B cell (primary cell): ENCODE measurements around the gene THOP1. TPM values are rescaled to one million over a fixed set of nuclear protein-coding genes. Genes with fewer than 3 reads are reported as not detected.

ENCODE experiments used
- ATAC-seq: fragments of 200-7000 bp; cut with Tn5 transposase; one replicate; pipeline ENCODE4 v1.10.0; 2021; ENCODE audit warnings: low read depth, mild to moderate bottlenecking, moderate number of reproducible peaks, moderate library complexity
- CTCF ChIA-PET: fragments of 350-600 bp; sonication (Branson Sonifier 250); formaldehyde crosslinking; loops from one replicate; lab custom pipeline; 2021; ENCODE audit warnings: antibody characterized with exemption, inconsistent platforms; lab: Charles Lee
- POLR2A ChIA-PET: fragments of 350-600 bp; sonication (Branson Sonifier 250); formaldehyde crosslinking; loops from one replicate; lab custom pipeline; 2021; ENCODE audit warnings: antibody characterized with exemption; lab: Charles Lee
- DNase-seq: peaks from one replicate; pipeline ENCODE4 v3.0.0; 2013
- H2AFZ ChIP-seq: 2 replicates; pipeline ENCODE4 v1.6.1; 2012; ENCODE audit warnings: mild to moderate bottlenecking, low read depth, low read length; ENCODE audit not compliant: insufficient read depth, poor library complexity, severe bottlenecking
- H3K27ac ChIP-seq, 2 donors: 1 replicate in 1 of 2; 2 replicates in 1 of 2; pipeline ENCODE4 v1.5.1; 2012 to 2013; ENCODE audit warnings: low read length in 2 of 2, mild to moderate bottlenecking in 2 of 2, moderate library complexity in 1 of 2
- H3K27me3 ChIP-seq, 4 experiments: fragments of 200-600 bp in 1 of 4; sonication (generic) in 1 of 4; replicated peaks in 1 of 4; 1 replicate in 2 of 4; 2 replicates in 2 of 4; pipeline versions ENCODE4 v1.6.1 to v1.7.0; 2013 to 2016; ENCODE audit warnings: low read length in 3 of 4, mild to moderate bottlenecking in 2 of 4, mixed read lengths in 1 of 4, moderate library complexity in 1 of 4; ENCODE audit not compliant: insufficient read depth in 4 of 4, control insufficient read depth in 3 of 4; ENCODE audit errors: control extremely low read depth in 1 of 4
- H3K36me3 ChIP-seq, 2 experiments: replicated peaks in 1 of 2; 1 replicate in 1 of 2; 2 replicates in 1 of 2; pipeline versions ENCODE4 v1.6.1 to v1.7.1; 2013; ENCODE audit warnings: low read length in 1 of 2; ENCODE audit not compliant: insufficient read depth in 2 of 2, control insufficient read depth in 1 of 2; ENCODE audit errors: control extremely low read depth in 1 of 2, extremely low read depth in 1 of 2
- H3K4me1 ChIP-seq, 2 donors: fragments of 200-600 bp in 1 of 2; sonication (generic) in 1 of 2; 1 replicate in 1 of 2; 2 replicates in 1 of 2; pipeline versions ENCODE4 v1.5.1 to v1.6.1; 2013 to 2017; ENCODE audit warnings: low read length in 2 of 2; ENCODE audit not compliant: control insufficient read depth in 2 of 2, insufficient read depth in 2 of 2
- H3K4me2 ChIP-seq: replicated peaks from 2 replicates; pipeline ENCODE3; 2012; ENCODE audit warnings: mild to moderate bottlenecking, low read depth, low read length; ENCODE audit not compliant: poor library complexity, severe bottlenecking
- H3K4me3 ChIP-seq, 5 experiments: fragments of 200-600 bp in 1 of 5; sonication (generic) in 1 of 5; 1 replicate in 3 of 5; 2 replicates in 2 of 5; pipeline versions ENCODE4 v1.5.1 to v1.7.0; 2011 to 2016; ENCODE audit warnings: low read length in 4 of 5, mild to moderate bottlenecking in 4 of 5, low read depth in 2 of 5, control low read depth in 1 of 5, moderate library complexity in 1 of 5; ENCODE audit not compliant: insufficient read depth in 1 of 5; ENCODE audit errors: control extremely low read depth in 1 of 5, extremely low read depth in 1 of 5
- H3K79me2 ChIP-seq: fragments of 200-600 bp; sonication (generic); one replicate; pipeline ENCODE4 v1.6.0; 2016; ENCODE audit warnings: low read length; ENCODE audit not compliant: control insufficient read depth, insufficient read depth
- H3K9ac ChIP-seq: fragments of 200-600 bp; sonication (generic); 2 replicates; pipeline ENCODE4 v1.6.1; 2017; ENCODE audit warnings: mild to moderate bottlenecking, low read length, moderate library complexity
- H3K9me3 ChIP-seq, 3 donors: one replicate each; pipeline versions ENCODE4 v1.6.1 to v1.7.1; 2013; ENCODE audit warnings: low read length in 2 of 3; ENCODE audit not compliant: control insufficient read depth in 2 of 3, insufficient read depth in 1 of 3; ENCODE audit errors: control extremely low read depth in 1 of 3
- H4K20me1 ChIP-seq: 2 replicates; pipeline ENCODE4 v1.6.0; 2012; ENCODE audit warnings: mild to moderate bottlenecking, low read length; ENCODE audit not compliant: insufficient read depth, control insufficient read depth, poor library complexity, severe bottlenecking
- H3K27ac Mint-ChIP-seq: one replicate; pipeline ENCODE4 v1.8.0; 2021; ENCODE audit warnings: mixed read lengths
- H3K27me3 Mint-ChIP-seq: one replicate; pipeline ENCODE4 v1.8.0; 2021; ENCODE audit warnings: mixed read lengths
- H3K4me1 Mint-ChIP-seq: one replicate; pipeline ENCODE4 v1.8.0; 2021; ENCODE audit warnings: mixed read lengths
- H3K4me3 Mint-ChIP-seq: one replicate; pipeline ENCODE4 v1.8.0; 2021; ENCODE audit warnings: mixed read lengths
- H3K9me3 Mint-ChIP-seq: one replicate; pipeline ENCODE4 v1.8.0; 2022; ENCODE audit warnings: mixed read lengths; ENCODE audit not compliant: insufficient read depth
- EZH2 ChIP-seq: IDR thresholded peaks from 2 replicates; pipeline ENCODE4 v1.6.1; 2012; ENCODE audit warnings: borderline replicate concordance, low read depth, mild to moderate bottlenecking, moderate library complexity, low read length; ENCODE audit not compliant: insufficient read depth, poor library complexity, severe bottlenecking
- WGBS: methylation state at CpG from one replicate; pipeline ENCODE4 v1.1.5; 2013; ENCODE audit warnings: missing lambda C conversion rate; ENCODE audit not compliant: insufficient coverage; 5-methylcytosine and 5-hydroxymethylcytosine counted together
- intact Hi-C: fragments of 100-400 bp; cut with micrococcal nuclease; formaldehyde crosslinking; loops from one replicate; pipeline ENCODE4 v1.10.0; 2022
- polyA plus RNA-seq: library from polyadenylated mRNA; depleted of rRNA; stranded (reverse); fragments of >200 nt; gene quantifications from 2 replicates; pipeline ENCODE4 v1.2.3, GENCODE V29; 2012
- total RNA-seq, 2 donors: library from RNA; stranded (reverse); fragments of 120-200 nt in 1 of 2; gene quantifications; 1 replicate in 1 of 2; 2 replicates in 1 of 2; pipeline versions ENCODE4 v1.2.3 to v1.2.4, GENCODE V29; 2013 to 2022
- TF ChIP-seq, protein P1 (sequence below): fragments of 200-600 bp; IDR thresholded peaks from one replicate; pipeline ENCODE4 v1.8.0; 2022; ENCODE audit warnings: antibody characterized with exemption, mild to moderate bottlenecking

THOP1 gene
- total and polyA plus RNA-seq, 2 donors (not counting 1 experiment from before 2014, with no cell fraction given), result 54.3 to 56.4 TPM

DNA sequence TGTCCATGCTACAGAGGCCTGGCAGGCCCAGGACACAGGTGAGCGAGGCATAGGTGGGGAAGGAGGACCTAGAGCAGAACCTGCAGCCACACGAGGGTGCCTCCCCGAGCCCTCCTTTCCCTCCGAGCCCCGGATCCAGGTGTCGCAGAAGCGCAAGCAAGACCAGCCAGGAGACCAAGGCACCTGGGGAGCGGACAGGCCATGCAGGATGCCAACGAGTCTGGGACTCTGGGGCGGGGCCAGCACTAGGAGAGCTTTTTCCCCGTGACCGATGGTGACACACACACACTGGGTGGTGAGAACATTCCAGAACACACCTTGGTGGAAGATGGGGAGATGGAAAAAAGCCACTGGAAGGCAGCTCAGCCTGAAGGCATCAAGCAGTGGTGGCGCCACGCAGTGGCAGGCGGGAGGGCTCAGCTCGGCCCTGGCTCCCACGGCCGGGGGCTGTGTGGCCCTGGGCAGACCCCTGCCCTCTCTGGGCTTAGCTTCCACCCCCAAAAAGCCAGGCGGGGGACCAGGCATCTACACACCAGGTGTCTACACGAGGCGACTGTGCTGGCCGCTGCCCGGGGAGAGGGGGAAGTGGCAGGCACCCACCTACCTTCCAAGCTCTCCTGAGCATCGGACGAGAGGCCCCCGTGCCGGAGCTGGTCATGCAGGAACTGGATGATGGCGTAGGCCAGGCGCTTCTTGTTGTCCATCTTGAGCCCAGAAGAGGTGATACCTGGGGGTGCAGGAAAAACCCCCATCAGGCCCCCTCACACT, 16.8 kb upstream of the THOP1 start:
- peaks cover 2% of the 10 kb centered on the region for H3K4me1 Mint-ChIP-seq
- H3K9ac ChIP-seq, result no peak overlapping the region
- H3K4me1 ChIP-seq, result peaks cover 0 to 5% of the 10 kb centered on the region in 2 donors
- no peak overlapping the region for H3K4me3 Mint-ChIP-seq
- no peak for DNase-seq
- H3K4me2 ChIP-seq, result no peak overlapping the region
- no peaks in the 10 kb centered on the region for H3K9me3 ChIP-seq
- CTCF ChIA-PET, result interaction anchor here (0.8 kb wide), 1 partner anchor 120 kb away, joined by 4 read pairs; no protein-coding TSS in a partner anchor
- H4K20me1 ChIP-seq, result peaks cover 58% of the 10 kb centered on the region
- peaks cover 0 to 57% of the 10 kb centered on the region in 2 experiments for H3K36me3 ChIP-seq
- H2AFZ ChIP-seq, result no peak overlapping the region
- 96% methylated on average over 22 of the region's 29 CpGs for WGBS
- H3K4me3 ChIP-seq, result no peak overlapping the region
- no peak overlapping the region for H3K27ac Mint-ChIP-seq
- intact Hi-C loops, result no loop called here
- no peak for ATAC-seq
- POLR2A ChIA-PET, result no interaction called here
- peaks cover 50% of the 10 kb centered on the region for H3K79me2 ChIP-seq
- no peaks in the 10 kb centered on the region for H3K27me3 ChIP-seq
- TF ChIP-seq, protein P1, sequence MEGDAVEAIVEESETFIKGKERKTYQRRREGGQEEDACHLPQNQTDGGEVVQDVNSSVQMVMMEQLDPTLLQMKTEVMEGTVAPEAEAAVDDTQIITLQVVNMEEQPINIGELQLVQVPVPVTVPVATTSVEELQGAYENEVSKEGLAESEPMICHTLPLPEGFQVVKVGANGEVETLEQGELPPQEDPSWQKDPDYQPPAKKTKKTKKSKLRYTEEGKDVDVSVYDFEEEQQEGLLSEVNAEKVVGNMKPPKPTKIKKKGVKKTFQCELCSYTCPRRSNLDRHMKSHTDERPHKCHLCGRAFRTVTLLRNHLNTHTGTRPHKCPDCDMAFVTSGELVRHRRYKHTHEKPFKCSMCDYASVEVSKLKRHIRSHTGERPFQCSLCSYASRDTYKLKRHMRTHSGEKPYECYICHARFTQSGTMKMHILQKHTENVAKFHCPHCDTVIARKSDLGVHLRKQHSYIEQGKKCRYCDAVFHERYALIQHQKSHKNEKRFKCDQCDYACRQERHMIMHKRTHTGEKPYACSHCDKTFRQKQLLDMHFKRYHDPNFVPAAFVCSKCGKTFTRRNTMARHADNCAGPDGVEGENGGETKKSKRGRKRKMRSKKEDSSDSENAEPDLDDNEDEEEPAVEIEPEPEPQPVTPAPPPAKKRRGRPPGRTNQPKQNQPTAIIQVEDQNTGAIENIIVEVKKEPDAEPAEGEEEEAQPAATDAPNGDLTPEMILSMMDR, result no peak
- TF ChIP-seq EZH2, result no peak
- H3K27ac ChIP-seq, result no peak overlapping the region
- H3K27me3 Mint-ChIP-seq, result no peaks in the 10 kb centered on the region
- H3K9me3 Mint-ChIP-seq, result no peaks in the 10 kb centered on the region

DNA sequence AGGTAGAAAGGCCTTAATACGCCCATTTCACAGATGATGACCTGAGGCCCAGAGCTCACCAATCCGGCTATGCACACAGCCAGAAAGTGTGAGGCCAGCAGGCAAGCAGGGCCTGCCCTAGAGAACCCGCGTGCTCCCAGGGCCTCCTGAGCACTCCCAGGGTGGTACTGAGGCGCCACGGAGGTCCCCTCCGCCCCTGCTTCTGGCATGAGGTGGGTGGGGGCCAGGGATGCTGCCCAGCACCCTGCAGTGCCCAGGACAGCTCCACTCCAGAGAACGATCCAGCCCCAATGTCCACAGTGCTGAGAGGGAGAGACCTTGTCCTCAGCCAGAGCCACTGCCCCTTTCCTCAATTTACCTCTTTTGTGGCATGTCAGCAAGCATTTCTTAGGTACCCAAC, 16.1 kb upstream of the THOP1 start:
- Histone ChIP-seq H3K9me3 (no peaks in the 10 kb centered on the region), H3K79me2 (peaks cover 55% of the 10 kb centered on the region), H3K4me1 (peaks cover 0 to 6% of the 10 kb centered on the region in 2 donors), H3K27me3 (no peaks in the 10 kb centered on the region), H4K20me1 (peaks cover 58% of the 10 kb centered on the region), H3K36me3 (peaks cover 0 to 50% of the 10 kb centered on the region in 2 experiments), H3K9ac (no peak overlapping the region), H3K27ac (no peak overlapping the region), H3K4me3 (no peak overlapping the region), H2AFZ (no peak overlapping the region), H3K4me2 (no peak overlapping the region)
- CTCF ChIA-PET, result interaction anchor here (0.8 kb wide), 1 partner anchor 121 kb away, joined by 4 read pairs; no protein-coding TSS in a partner anchor
- Mint-ChIP-seq H3K27ac (no peak overlapping the region), H3K27me3 (no peaks in the 10 kb centered on the region), H3K4me3 (no peak overlapping the region), H3K9me3 (no peaks in the 10 kb centered on the region), H3K4me1 (peaks cover 7% of the 10 kb centered on the region)
- WGBS, result 99% methylated on average over 8 of the region's 8 CpGs
- intact Hi-C loops, result no loop called here
- ATAC-seq, result no peak
- POLR2A ChIA-PET, result no interaction called here
- TF ChIP-seq EZH2, result no peak
- TF ChIP-seq, protein P1, result no peak
- no peak for DNase-seq
